SK-N-SH (cell line): Measurements from ENCODE around the gene TM9SF4. TPM values are rescaled to one million over a fixed set of nuclear protein-coding genes. Genes with fewer than 3 reads are reported as not detected.

ENCODE experiments used
- CTCF ChIA-PET: fragments of 300-600, 350-600 bp; formaldehyde crosslinking; extraction: SDS; loops from one replicate; lab custom pipeline; 2021; lab: Yijun Ruan, JAX
- POLR2A ChIA-PET: fragments of 350-600 bp; sonication (Branson Sonifier 250); formaldehyde crosslinking; extraction: SDS; loops from one replicate; lab custom pipeline; 2020; ENCODE audit warnings: antibody characterized with exemption, inconsistent platforms; lab: Yijun Ruan, JAX
- DNase-seq: peaks from one replicate; pipeline ENCODE4 v3.0.0; 2012
- H2AFZ ChIP-seq: fragments of 200-600 bp; sonication (generic); 2 replicates; pipeline ENCODE4 v1.8.1; 2016; ENCODE audit warnings: antibody characterized with exemption, mild to moderate bottlenecking, low read depth
- H3F3A ChIP-seq: fragments of 200-600 bp; sonication (generic); replicated peaks from 2 replicates; pipeline ENCODE3; 2016; ENCODE audit warnings: antibody characterized with exemption, mild to moderate bottlenecking; ENCODE audit not compliant: insufficient read depth
- H3K27ac ChIP-seq, 2 experiments: fragments of 200-500 bp in 1 of 2; fragments of 200-600 bp in 1 of 2; sonication (Bioruptor generic) in 1 of 2; sonication (generic), shearing (Covaris generic) in 1 of 2; 2 replicates each; pipeline versions ENCODE4 v1.5.1 to v1.6.1; 2014 to 2016; ENCODE audit warnings: low read depth in 2 of 2, inconsistent platforms in 1 of 2, low read length in 1 of 2, mild to moderate bottlenecking in 1 of 2, mixed read lengths in 1 of 2
- H3K27me3 ChIP-seq: fragments of 200-600 bp; sonication (generic), shearing (Covaris generic); 2 replicates; pipeline ENCODE4 v1.6.1; 2016; ENCODE audit warnings: mixed run types; ENCODE audit not compliant: insufficient read depth
- H3K36me3 ChIP-seq, 2 experiments: fragments of 200-500 bp in 1 of 2; fragments of 200-600 bp in 1 of 2; sonication (Bioruptor generic) in 1 of 2; sonication (generic) in 1 of 2; replicated peaks in 1 of 2; 2 replicates each; pipeline versions ENCODE3 to v1.5.1; 2014 to 2016; ENCODE audit warnings: low read length in 1 of 2, mild to moderate bottlenecking in 1 of 2; ENCODE audit not compliant: insufficient read depth in 2 of 2, control insufficient read depth in 1 of 2
- H3K4me1 ChIP-seq, 2 experiments: fragments of 200-500 bp in 1 of 2; fragments of 200-600 bp in 1 of 2; sonication (Bioruptor generic) in 1 of 2; sonication (generic), shearing (Covaris generic) in 1 of 2; 2 replicates each; pipeline versions ENCODE4 v1.5.1 to v1.6.1; 2014 to 2016; ENCODE audit warnings: low read depth in 1 of 2, low read length in 1 of 2, mixed run types in 1 of 2; ENCODE audit not compliant: insufficient read depth in 2 of 2, control insufficient read depth in 1 of 2
- H3K4me2 ChIP-seq: fragments of 200-600 bp; sonication (generic), shearing (Covaris generic); 2 replicates; pipeline ENCODE4 v1.6.1; 2017; ENCODE audit warnings: mixed run types
- H3K4me3 ChIP-seq, 2 experiments: fragments of 200-500 bp in 1 of 2; fragments of 200-600 bp in 1 of 2; sonication (Bioruptor generic) in 1 of 2; sonication (generic), shearing (Covaris generic) in 1 of 2; 2 replicates each; pipeline versions ENCODE4 v1.5.1 to v1.8.1; 2014 to 2016; ENCODE audit warnings: low read depth in 2 of 2, inconsistent platforms in 1 of 2, low read length in 1 of 2, mild to moderate bottlenecking in 1 of 2, mixed read lengths in 1 of 2, moderate library complexity in 1 of 2
- H3K79me2 ChIP-seq: fragments of 200-600 bp; sonication (generic); 2 replicates; pipeline ENCODE4 v1.8.1; 2017; ENCODE audit warnings: mild to moderate bottlenecking; ENCODE audit not compliant: insufficient read depth
- H3K9ac ChIP-seq: fragments of 200-600 bp; sonication (generic); 2 replicates; pipeline ENCODE4 v1.6.1; 2017; ENCODE audit warnings: mixed run types
- H3K9me2 ChIP-seq: fragments of 200-600 bp; sonication (generic); 2 replicates; pipeline ENCODE4 v1.6.1; 2017; ENCODE audit warnings: mixed run types
- H3K9me3 ChIP-seq: fragments of 200-600 bp; sonication (generic); 2 replicates; pipeline ENCODE4 v1.6.1; 2017; ENCODE audit warnings: mixed run types, mild to moderate bottlenecking, moderate library complexity
- H4K20me1 ChIP-seq: fragments of 200-600 bp; sonication (generic); 2 replicates; pipeline ENCODE4 v1.6.1; 2017; ENCODE audit warnings: mild to moderate bottlenecking, mixed run types; ENCODE audit not compliant: insufficient read depth
- ELF1 ChIP-seq: IDR thresholded peaks from 2 replicates; pipeline ENCODE4 v1.4.0; 2012
- EP300 ChIP-seq, 2 experiments: IDR thresholded peaks; 2 replicates each; pipeline versions ENCODE4 v1.4.0 to v1.6.1; 2012; ENCODE audit warnings: borderline replicate concordance in 1 of 2, low read depth in 1 of 2, low read length in 1 of 2
- FOXM1 ChIP-seq: IDR thresholded peaks from 2 replicates; pipeline ENCODE4 v1.4.0; 2012; ENCODE audit warnings: low read depth, mild to moderate bottlenecking
- GABPA ChIP-seq: IDR thresholded peaks from 2 replicates; pipeline ENCODE4 v1.4.0; 2012; ENCODE audit warnings: low read depth, mild to moderate bottlenecking
- MEF2A ChIP-seq: IDR thresholded peaks from 2 replicates; pipeline ENCODE4 v1.4.0; 2012; ENCODE audit warnings: low read depth, borderline replicate concordance
- NFIC ChIP-seq: IDR thresholded peaks from 2 replicates; pipeline ENCODE4 v1.4.0; 2012; ENCODE audit warnings: borderline replicate concordance
- POLR2AphosphoS5 ChIP-seq: IDR thresholded peaks from 2 replicates; pipeline ENCODE4 v1.6.1; 2012; ENCODE audit warnings: low read depth, low read length
- RAD21 ChIP-seq: IDR thresholded peaks from 2 replicates; pipeline ENCODE4 v1.6.1; 2012; ENCODE audit warnings: mild to moderate bottlenecking, low read length
- RXRA ChIP-seq: IDR thresholded peaks from 2 replicates; pipeline ENCODE4 v1.4.0; 2012; ENCODE audit warnings: low read depth, mild to moderate bottlenecking, borderline replicate concordance
- SIN3A ChIP-seq: IDR thresholded peaks from 2 replicates; pipeline ENCODE4 v1.6.1; 2012; ENCODE audit warnings: low read depth, mild to moderate bottlenecking, low read length, moderate library complexity, borderline replicate concordance
- TEAD4 ChIP-seq: IDR thresholded peaks from 2 replicates; pipeline ENCODE4 v1.4.0; 2012; ENCODE audit warnings: mild to moderate bottlenecking, borderline replicate concordance; ENCODE audit not compliant: insufficient read depth
- USF2 ChIP-seq: fragments of 150-350 bp; IDR thresholded peaks from 2 replicates; pipeline ENCODE4 v1.6.1; 2017; ENCODE audit warnings: antibody characterized with exemption, low read length, low read depth, borderline replicate concordance
- YY1 ChIP-seq: IDR thresholded peaks from 2 replicates; pipeline ENCODE4 v1.4.0; 2012; ENCODE audit warnings: low read depth, mild to moderate bottlenecking
- ZBTB33 ChIP-seq: IDR thresholded peaks from 2 replicates; pipeline ENCODE4 v1.4.0; 2012; ENCODE audit warnings: low read depth, borderline replicate concordance
- WGBS: methylation state at CpG from one replicate; pipeline ENCODE4 v1.1.6; 2017; ENCODE audit warnings: low lambda C conversion rate; 5-methylcytosine and 5-hydroxymethylcytosine counted together
- polyA plus RNA-seq, 3 experiments: library from polyadenylated mRNA; depleted of rRNA; stranded (reverse); fragments of >200 nt; gene quantifications; 2 replicates each; pipeline ENCODE4 v1.2.3, GENCODE V29; 2012
- TF ChIP-seq, protein P1 (sequence below): IDR thresholded peaks from 2 replicates; pipeline ENCODE4 v1.4.0; 2012; ENCODE audit warnings: low read depth
- TF ChIP-seq, protein P2 (sequence below): IDR thresholded peaks from 2 replicates; pipeline ENCODE4 v1.6.1; 2012; ENCODE audit warnings: mild to moderate bottlenecking, low read depth, low read length, moderate library complexity

Gene TM9SF4
- polyA plus RNA-seq, 1 of the 3 experiments (the other 2 are of a cell fraction) = 61.0 TPM

DNA sequence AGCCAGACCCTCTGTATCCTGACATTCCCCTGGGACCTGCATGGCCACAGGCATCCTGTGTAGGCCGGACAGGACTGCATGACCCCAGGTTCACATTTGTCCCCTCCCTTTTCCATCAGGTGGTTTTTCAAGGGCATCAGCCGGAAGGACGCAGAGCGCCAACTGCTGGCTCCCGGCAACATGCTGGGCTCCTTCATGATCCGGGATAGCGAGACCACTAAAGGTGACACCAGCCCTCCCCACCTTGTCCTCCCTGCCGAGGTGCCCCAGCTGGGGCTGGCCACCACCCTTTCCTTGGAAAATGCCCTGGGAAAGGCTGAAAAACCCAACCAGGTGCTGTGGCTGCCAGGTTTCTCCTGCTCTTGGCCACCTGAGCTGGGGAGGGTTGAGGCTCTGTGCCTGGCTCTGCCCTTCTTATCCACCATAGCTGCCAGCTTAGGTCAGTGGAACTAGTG is 29.8 kb upstream of the TM9SF4 start:
- no peak overlapping the region for H3K27ac ChIP-seq
- CTCF ChIA-PET = interaction anchor here (1.1 to 2.1 kb wide), 2 partner anchors 47 to 227 kb away, joined by 3 to 11 read pairs; no protein-coding TSS in a partner anchor
- no peaks in the 10 kb centered on the region for H3K79me2 ChIP-seq
- TF ChIP-seq POLR2AphosphoS5 (no peak), RXRA (no peak)
- TF ChIP-seq, protein P1, sequence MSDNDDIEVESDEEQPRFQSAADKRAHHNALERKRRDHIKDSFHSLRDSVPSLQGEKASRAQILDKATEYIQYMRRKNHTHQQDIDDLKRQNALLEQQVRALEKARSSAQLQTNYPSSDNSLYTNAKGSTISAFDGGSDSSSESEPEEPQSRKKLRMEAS = no peak
- no peak overlapping the region for H3K4me3 ChIP-seq
- 67% methylated on average over 5 of the region's 8 CpGs for WGBS
- POLR2A ChIA-PET = no interaction called here
- no peaks in the 10 kb centered on the region for H3K36me3 ChIP-seq
- H2AFZ ChIP-seq = no peak overlapping the region
- peaks cover 7% of the 10 kb centered on the region for H3K27me3 ChIP-seq
- H4K20me1 ChIP-seq = no peaks in the 10 kb centered on the region
- H3F3A ChIP-seq = no peaks in the 10 kb centered on the region
- H3K4me2 ChIP-seq = no peak overlapping the region
- no peaks in the 10 kb centered on the region for H3K9me2 ChIP-seq
- no peaks in the 10 kb centered on the region for H3K9me3 ChIP-seq
- H3K9ac ChIP-seq = no peak overlapping the region
- H3K4me1 ChIP-seq = no peaks in the 10 kb centered on the region; a peak in 1 of 4 replicates
- DNase-seq = no peak

- Histone ChIP-seq H3K9ac (no peak overlapping the region), H3K27ac (no peak overlapping the region), H3K4me3 (no peak overlapping the region), H2AFZ (no peak overlapping the region), H3K79me2 (no peaks in the 10 kb centered on the region), H3K36me3 (no peaks in the 10 kb centered on the region), H3F3A (no peaks in the 10 kb centered on the region), H3K4me2 (no peak overlapping the region), H3K9me3 (no peaks in the 10 kb centered on the region), H3K27me3 (peaks cover 7% of the 10 kb centered on the region; the same call in 1 of the 2 replicates), H3K9me2 (no peaks in the 10 kb centered on the region), H4K20me1 (no peaks in the 10 kb centered on the region), H3K4me1 (no peaks in the 10 kb centered on the region; a peak in 1 of 4 replicates)
- POLR2A ChIA-PET = no interaction called here
- TF ChIP-seq SIN3A = no peak
- no peak for TF ChIP-seq USF2
- TF ChIP-seq GABPA = no peak
- no peak for TF ChIP-seq YY1
- no peak for TF ChIP-seq EP300 (IDR thresholded peaks at IDR 0.05; ENCODE audit: borderline replicate concordance in 1 of 2, low read depth in 1 of 2, low read length in 1 of 2)
- TF ChIP-seq TEAD4 = no peak
- WGBS = 52% methylated on average over 3 of the region's 3 CpGs
- DNase-seq = no peak
- CTCF ChIA-PET = interaction anchor here (1.7 to 2.9 kb wide), 4 partner anchors 11 to 49 kb away, joined by 7 to 23 read pairs (median 10); no protein-coding TSS in a partner anchor
Measured at GRCh38 chr20:32080783-32081182, 28.7 kb upstream of the TM9SF4 start.

DNA sequence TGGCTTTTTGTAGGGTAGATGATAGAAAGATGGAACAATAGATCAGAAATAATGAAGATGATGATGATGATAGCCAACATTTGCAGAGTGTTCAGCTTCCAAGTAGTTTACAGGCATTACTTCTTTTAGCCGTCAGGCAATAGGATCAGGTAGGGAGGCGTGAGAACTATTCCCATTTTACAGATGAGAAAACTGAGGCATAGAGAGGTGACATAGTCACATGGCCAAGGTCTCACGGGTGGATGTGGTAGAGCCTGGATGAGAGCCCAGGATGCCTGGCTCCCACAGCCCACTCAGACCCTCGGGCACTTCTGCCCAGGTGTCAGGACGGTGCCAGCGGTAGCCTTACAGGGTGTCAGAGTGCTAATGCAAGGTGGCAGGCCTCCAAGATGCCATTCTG is 26.0 kb upstream of the TM9SF4 start:
- Histone ChIP-seq H3K36me3 (no peaks in the 10 kb centered on the region), H3K79me2 (no peaks in the 10 kb centered on the region), H3K9me2 (no peaks in the 10 kb centered on the region), H2AFZ (no peak overlapping the region), H3K27me3 (peaks cover 7% of the 10 kb centered on the region; the same call in 1 of the 2 replicates), H3K9ac (no peak overlapping the region), H3F3A (no peaks in the 10 kb centered on the region), H3K4me1 (no peaks in the 10 kb centered on the region; a peak in 1 of 4 replicates), H4K20me1 (no peaks in the 10 kb centered on the region), H3K27ac (no peak overlapping the region), H3K4me2 (no peak overlapping the region), H3K9me3 (no peaks in the 10 kb centered on the region), H3K4me3 (no peak overlapping the region)
- CTCF ChIA-PET = interaction anchor here (2.9 kb wide), 1 partner anchor 8 kb away, joined by 23 read pairs; no protein-coding TSS in a partner anchor
- POLR2A ChIA-PET = no interaction called here
- no peak for DNase-seq
- WGBS = 53% methylated on average over 4 of the region's 6 CpGs
- TF ChIP-seq ZBTB33 (no peak), NFIC (no peak), ELF1 (no peak), RAD21 (no peak), GABPA (no peak), FOXM1 (no peak), MEF2A (no peak)
- TF ChIP-seq, protein P2, sequence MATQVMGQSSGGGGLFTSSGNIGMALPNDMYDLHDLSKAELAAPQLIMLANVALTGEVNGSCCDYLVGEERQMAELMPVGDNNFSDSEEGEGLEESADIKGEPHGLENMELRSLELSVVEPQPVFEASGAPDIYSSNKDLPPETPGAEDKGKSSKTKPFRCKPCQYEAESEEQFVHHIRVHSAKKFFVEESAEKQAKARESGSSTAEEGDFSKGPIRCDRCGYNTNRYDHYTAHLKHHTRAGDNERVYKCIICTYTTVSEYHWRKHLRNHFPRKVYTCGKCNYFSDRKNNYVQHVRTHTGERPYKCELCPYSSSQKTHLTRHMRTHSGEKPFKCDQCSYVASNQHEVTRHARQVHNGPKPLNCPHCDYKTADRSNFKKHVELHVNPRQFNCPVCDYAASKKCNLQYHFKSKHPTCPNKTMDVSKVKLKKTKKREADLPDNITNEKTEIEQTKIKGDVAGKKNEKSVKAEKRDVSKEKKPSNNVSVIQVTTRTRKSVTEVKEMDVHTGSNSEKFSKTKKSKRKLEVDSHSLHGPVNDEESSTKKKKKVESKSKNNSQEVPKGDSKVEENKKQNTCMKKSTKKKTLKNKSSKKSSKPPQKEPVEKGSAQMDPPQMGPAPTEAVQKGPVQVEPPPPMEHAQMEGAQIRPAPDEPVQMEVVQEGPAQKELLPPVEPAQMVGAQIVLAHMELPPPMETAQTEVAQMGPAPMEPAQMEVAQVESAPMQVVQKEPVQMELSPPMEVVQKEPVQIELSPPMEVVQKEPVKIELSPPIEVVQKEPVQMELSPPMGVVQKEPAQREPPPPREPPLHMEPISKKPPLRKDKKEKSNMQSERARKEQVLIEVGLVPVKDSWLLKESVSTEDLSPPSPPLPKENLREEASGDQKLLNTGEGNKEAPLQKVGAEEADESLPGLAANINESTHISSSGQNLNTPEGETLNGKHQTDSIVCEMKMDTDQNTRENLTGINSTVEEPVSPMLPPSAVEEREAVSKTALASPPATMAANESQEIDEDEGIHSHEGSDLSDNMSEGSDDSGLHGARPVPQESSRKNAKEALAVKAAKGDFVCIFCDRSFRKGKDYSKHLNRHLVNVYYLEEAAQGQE = no peak
